Adrenal gland (tissue), 5 donors: Measurements from ENCODE around the gene PITRM1.

ENCODE experiments used
- CTCF ChIP-seq, 6 experiments: fragments of 450-650 bp in 4 of 6; fragments of 200-600 bp in 2 of 6; sonication (generic) in 1 of 6; IDR thresholded peaks; 1 replicate in 5 of 6; 2 replicates in 1 of 6; pipeline versions ENCODE4 v1.5.1 to v1.8.0; 2016 to 2021; ENCODE audit warnings: antibody characterized with exemption in 6 of 6, mild to moderate bottlenecking in 2 of 6, moderate library complexity in 1 of 6
- POLR2A ChIP-seq, 2 donors: fragments of 450-650 bp; IDR thresholded peaks; one replicate each; pipeline ENCODE4 v1.6.1; 2017; ENCODE audit warnings: antibody characterized with exemption in 2 of 2, mild to moderate bottlenecking in 2 of 2, moderate library complexity in 1 of 2
- donor health status: DM: no; HTN: no; CAD: no.

- TF ChIP-seq CTCF (IDR thresholded peaks at IDR 0.05) (no peak), POLR2A (IDR thresholded peaks at IDR 0.05) (no peak)
Observed at GRCh38 chr10:3151889-3152565, 20.6 kb downstream of the PITRM1 start.
